ENCODE measurements around the gene SMYD3.

DNA sequence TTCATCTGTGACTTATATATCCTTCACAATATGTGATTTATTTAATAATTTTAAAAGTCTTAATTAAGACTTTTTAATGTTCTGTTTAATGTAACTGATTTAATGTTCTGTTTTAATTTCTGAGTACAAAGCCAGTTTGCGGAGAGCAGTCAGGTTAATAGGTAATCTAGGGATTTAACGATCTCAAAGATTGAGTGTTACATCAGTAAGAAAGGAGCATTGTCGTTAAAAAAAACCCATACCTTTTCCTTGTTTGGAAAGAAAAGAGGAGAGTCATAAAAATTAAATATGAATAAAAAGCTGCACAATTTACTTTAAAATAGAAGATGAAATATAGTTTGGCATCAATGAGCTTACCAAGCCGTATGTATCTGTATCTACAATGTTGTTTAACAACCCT is 730.9 kb downstream of the SMYD3 start:
- TF ChIP-seq, protein P1, sequence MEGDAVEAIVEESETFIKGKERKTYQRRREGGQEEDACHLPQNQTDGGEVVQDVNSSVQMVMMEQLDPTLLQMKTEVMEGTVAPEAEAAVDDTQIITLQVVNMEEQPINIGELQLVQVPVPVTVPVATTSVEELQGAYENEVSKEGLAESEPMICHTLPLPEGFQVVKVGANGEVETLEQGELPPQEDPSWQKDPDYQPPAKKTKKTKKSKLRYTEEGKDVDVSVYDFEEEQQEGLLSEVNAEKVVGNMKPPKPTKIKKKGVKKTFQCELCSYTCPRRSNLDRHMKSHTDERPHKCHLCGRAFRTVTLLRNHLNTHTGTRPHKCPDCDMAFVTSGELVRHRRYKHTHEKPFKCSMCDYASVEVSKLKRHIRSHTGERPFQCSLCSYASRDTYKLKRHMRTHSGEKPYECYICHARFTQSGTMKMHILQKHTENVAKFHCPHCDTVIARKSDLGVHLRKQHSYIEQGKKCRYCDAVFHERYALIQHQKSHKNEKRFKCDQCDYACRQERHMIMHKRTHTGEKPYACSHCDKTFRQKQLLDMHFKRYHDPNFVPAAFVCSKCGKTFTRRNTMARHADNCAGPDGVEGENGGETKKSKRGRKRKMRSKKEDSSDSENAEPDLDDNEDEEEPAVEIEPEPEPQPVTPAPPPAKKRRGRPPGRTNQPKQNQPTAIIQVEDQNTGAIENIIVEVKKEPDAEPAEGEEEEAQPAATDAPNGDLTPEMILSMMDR (IDR thresholded peaks at IDR 0.05; ENCODE audit: insufficient read depth, low read length, poor library complexity, severe bottlenecking): no peak
- TF ChIP-seq EZH2phosphoT487 (conservative IDR thresholded peaks at IDR 0.05; ENCODE audit: low read length): no peak
